Measurements from ENCODE around the gene SLC25A47. TPM values are rescaled to one million over a fixed set of nuclear protein-coding genes. Genes with fewer than 3 reads are reported as not detected.
A peak's percentile ranks its signal among the peaks of the same experiment; 100 is the strongest.

The SLC25A47 gene
- total RNA-seq, 2 donors from 2014 or later, result not detected

DNA sequence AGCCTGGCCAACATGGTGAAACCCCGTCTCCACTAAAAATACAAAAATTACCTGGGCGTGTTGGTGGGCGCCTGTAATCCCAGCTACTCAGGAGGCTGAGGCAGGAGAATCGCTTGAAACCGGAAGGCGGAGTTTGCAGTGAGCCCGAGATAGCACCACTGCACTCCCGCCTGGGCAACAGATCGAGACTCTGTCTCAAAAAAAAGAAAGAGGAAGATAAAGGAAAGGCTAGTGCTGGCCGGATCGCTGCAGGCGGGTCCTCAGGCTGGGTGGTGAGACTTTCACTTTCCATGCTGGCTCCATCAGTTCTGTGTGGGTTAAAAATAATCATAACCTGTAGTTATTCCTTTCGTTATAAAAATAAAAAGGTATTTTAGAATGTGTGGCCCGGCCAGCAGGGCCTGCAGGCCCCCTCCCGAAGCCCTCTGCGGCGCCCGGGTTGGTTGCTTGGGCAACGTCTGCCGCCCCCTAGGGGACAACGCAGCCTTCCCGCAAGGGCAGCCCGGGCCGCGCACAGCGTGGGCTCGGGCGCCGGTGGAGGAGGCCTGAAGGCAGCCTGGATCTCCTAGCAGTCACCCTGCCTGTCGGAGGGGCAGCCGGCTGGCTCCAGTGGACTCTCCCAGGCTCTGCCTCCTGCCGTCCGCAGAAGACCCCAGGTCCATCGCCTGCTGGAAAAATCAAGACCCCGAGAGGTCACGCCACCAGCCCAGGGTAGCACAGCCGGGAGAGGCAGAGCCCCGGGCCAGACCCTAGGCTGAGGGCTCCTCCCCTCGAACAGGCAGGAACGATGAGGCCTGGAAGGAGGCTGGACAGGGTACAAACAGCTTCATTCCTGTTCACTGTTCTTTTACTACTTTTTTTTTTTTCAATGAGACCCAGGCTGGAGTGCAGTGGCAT is 5.0 kb upstream of the SLC25A47 start:
- intact Hi-C loops (cut with DNase I), result no loop called here
- peak; percentile 94 for DNase-seq (ENCODE audit: low spot score)

- intact Hi-C loops (cut with DNase I), result no loop called here
- no peak for DNase-seq (ENCODE audit: low spot score)
Observed at GRCh38 chr14:100320157-100320856, 2.8 kb upstream of the SLC25A47 start.

GRCh38 chr14:100321473-100322137 is 1.5 kb upstream of the SLC25A47 start:
- intact Hi-C loops (cut with DNase I), result no loop called here
- DNase-seq (ENCODE audit: low spot score), result no peak

DNA sequence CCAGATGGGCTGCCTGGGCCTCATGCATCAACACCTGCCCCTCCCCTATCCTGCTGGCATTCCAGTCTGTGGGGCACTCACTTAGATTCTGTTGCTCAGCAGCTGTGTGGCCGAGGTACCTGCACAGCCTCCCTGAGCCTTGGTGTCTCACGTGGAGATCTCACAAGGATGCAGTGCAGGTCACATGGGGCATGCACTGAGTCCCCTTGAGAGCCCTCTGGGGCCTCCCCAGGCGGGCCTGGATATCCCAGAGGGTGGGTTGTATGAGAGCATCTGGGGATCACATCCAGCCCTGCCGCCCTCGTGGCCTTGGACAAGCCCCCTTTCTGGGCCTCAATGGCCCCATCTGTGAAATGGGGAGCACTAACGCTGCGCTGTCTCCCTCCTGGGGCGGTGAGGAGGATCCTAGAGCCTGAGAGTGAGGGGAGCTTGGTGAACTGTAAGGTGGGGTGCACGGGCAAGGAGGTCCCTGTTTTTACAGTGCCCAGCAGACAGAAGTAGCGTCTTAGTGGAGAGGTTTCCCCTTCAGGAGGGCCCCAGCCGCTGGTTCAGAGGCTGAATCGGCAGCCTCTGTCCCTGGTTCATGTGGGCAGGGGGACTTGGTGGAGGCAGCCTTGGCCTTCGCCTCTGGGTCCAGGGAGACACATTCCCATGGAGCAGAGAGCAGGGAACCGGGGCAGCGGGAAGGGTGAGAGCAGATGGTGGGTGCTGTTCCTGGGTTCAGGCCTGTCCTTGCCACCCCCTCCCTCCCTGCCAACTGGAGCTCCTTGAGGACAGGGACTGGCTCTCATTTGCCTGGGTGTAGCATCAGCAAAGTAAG is 791 bp upstream of the SLC25A47 start:
- intact Hi-C loops (cut with DNase I), result no loop called here
- DNase-seq (ENCODE audit: low spot score), result no peak

- DNase-seq (ENCODE audit: low spot score), result no peak
- intact Hi-C loops (cut with DNase I), result no loop called here
Observed at GRCh38 chr14:100323942-100324307, 786 bp downstream of the SLC25A47 start.

- DNase-seq (ENCODE audit: low spot score), result no peak
Observed at GRCh38 chr14:100325231-100325632, 2.1 kb downstream of the SLC25A47 start.

GRCh38 chr14:100325958-100326357 is 2.8 kb downstream of the SLC25A47 start:
- intact Hi-C loops (cut with DNase I), result loop anchor here in 1 of 2 donors (5.0 kb wide), 1 partner anchor 46 kb away; no protein-coding TSS in a partner anchor

More at GRCh38 chr14:100325231-100325632, 2.1 kb downstream of the SLC25A47 start:
- intact Hi-C loops (cut with DNase I), result loop anchor here in 1 of 2 donors (5.0 kb wide), 1 partner anchor 47 kb away; no protein-coding TSS in a partner anchor

GRCh38 chr14:100327128-100327527 is 4.0 kb downstream of the SLC25A47 start:
- no peak for DNase-seq (ENCODE audit: low spot score)
- intact Hi-C loops (cut with DNase I), result loop anchor here in 1 of 2 donors (5.0 kb wide), 1 partner anchor 45 kb away; no protein-coding TSS in a partner anchor

More at GRCh38 chr14:100325958-100326357, 2.8 kb downstream of the SLC25A47 start:
- no peak for DNase-seq (ENCODE audit: low spot score)

DNA sequence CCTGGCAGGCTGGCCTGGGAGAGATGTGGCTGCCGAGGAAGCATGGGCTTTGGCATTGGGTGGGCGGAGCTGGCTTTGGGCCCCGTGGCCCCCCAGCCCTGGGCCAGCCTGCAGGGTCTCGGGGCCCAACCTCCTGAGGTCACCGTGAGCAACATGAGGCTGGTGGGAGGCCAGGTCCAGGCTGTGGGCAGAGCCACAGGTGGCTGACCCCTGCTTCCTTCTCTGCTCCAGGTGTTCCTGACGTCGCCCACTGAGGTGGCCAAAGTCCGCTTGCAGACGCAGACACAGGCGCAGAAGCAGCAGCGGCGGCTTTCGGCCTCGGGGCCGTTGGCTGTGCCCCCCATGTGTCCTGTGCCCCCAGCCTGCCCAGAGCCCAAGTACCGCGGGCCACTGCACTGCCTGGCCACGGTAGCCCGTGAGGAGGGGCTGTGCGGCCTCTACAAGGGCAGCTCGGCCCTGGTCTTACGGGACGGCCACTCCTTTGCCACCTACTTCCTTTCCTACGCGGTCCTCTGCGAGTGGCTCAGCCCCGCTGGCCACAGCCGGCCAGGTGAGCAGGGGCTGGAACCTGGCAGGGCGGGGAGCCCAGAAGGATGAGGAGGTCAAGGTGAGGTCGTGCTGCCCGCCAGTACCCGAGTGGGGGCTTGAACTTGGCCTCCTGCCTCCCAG is 5.5 kb downstream of the SLC25A47 start:
- intact Hi-C loops (cut with DNase I), result loop anchor here in 1 of 2 donors (5.0 kb wide), 1 partner anchor 44 kb away; no protein-coding TSS in a partner anchor

GRCh38 chr14:100329233-100330006 is 6.3 kb downstream of the SLC25A47 start:
- intact Hi-C loops (cut with DNase I), result loop anchor here in 1 of 2 donors (5.0 kb wide), 1 partner anchor 43 kb away; no protein-coding TSS in a partner anchor
- DNase-seq (ENCODE audit: low spot score), result no peak

More for the DNA sequence above, 5.5 kb downstream of the SLC25A47 start:
- DNase-seq (ENCODE audit: low spot score), result no peak

GRCh38 chr14:100330007-100330344 is 6.8 kb downstream of the SLC25A47 start:
- DNase-seq (ENCODE audit: low spot score), result no peak
- intact Hi-C loops (cut with DNase I), result no loop called here

DNA sequence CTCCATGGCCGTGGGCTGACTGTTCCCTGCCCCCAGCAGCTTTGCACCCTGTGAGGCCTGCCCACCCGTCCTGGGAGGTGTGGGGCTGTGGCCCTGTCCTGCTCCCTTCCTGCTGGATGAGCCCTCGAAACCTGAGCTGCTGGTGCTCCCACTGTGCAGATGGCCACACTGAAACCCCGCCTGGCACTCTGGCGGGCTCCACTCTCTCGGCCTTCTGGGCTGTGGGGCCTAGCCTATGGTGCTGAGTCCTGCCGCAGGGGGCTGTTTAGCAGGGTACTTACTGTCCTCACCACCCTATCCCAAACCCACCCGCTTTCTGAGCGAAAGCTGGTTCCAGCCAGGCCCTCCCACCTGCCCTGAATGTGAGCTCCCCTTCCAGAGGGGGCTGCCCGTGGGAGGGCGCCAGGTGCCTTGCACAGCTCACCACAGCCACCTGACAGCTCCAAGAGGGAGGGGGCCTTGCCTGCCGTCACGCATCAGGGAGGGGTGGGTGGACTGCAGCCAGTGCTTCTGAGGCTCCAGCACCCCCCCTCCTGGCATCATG is 7.3 kb downstream of the SLC25A47 start:
- intact Hi-C loops (cut with DNase I), result no loop called here
- no peak for DNase-seq (ENCODE audit: low spot score)

- no peak for DNase-seq (ENCODE audit: low spot score)
- intact Hi-C loops (cut with DNase I), result no loop called here
Observed at GRCh38 chr14:100332071-100332639, 9.0 kb downstream of the SLC25A47 start.

DNA sequence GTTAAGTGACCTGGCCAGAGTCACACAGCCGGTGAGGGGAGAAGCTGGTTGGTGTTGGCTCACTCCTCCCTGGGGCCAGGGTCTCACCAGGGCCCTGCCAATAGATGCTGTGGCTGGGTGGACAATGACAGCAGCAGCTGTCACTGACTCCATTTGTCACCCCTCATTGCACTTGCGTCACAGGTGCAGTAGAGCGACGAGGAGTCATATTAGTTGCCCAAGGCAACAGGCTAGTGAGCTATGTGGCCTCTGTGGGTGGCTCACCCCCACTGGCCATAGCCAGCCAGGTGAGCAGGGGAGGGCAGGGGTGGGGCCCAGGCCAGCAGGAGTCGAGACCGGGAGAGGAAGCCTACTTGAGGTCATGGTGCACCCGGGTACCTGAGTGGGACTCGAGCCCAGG is 9.7 kb downstream of the SLC25A47 start:
- peak; percentile 65 for DNase-seq (ENCODE audit: low spot score)
- intact Hi-C loops (cut with DNase I), result no loop called here

DNA sequence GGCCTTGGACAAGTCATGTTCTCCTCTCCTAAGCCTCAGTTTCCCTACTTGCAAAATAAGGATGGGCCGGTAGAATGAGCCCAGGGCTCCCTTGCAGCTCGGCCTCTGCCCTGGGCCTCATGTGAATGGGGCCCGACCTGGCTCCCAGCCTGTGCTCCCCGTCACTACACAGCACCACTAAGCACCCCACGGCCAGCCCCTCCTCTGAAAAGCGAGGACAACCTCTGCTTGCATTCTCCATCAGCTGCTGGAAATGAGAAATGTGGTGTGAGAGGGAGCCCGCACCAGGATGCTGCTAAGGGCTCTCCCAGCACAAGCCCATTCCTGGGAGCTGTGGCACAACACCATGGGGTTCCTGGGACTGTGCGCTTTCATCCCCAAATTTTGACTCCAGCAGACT is 10.2 kb downstream of the SLC25A47 start:
- DNase-seq (ENCODE audit: low spot score), result peak; percentile 69
- intact Hi-C loops (cut with DNase I), result no loop called here

- DNase-seq (ENCODE audit: low spot score), result peak; percentile 52
Observed at GRCh38 chr14:100333827-100334226, 10.7 kb downstream of the SLC25A47 start.

GRCh38 chr14:100334904-100335303 is 11.8 kb downstream of the SLC25A47 start:
- no peak for DNase-seq (ENCODE audit: low spot score)
- intact Hi-C loops (cut with DNase I), result no loop called here

More at GRCh38 chr14:100333827-100334226, 10.7 kb downstream of the SLC25A47 start:
- intact Hi-C loops (cut with DNase I), result no loop called here

All from posterior vena cava (tissue), 2 donors.